ENCODE measurements around the gene TMEM267. TPM values are rescaled to one million over a fixed set of nuclear protein-coding genes. Genes with fewer than 3 reads are reported as not detected.
A peak's percentile ranks its signal among the peaks of the same experiment; 100 is the strongest.

Gene TMEM267
- total RNA-seq, 1 experiment from 2014 or later, result 19.5 TPM

- Mint-ChIP-seq H3K27ac (ENCODE audit: low read depth, unreplicated experiment) (no peak overlapping the region), H3K4me3 (ENCODE audit: unreplicated experiment) (no peak overlapping the region), H3K4me1 (ENCODE audit: insufficient read depth, unreplicated experiment) (peaks cover 36% of the 10 kb centered on the region), H3K27me3 (ENCODE audit: insufficient read depth, unreplicated experiment) (no peaks in the 10 kb centered on the region), H3K36me3 (ENCODE audit: insufficient read depth, unreplicated experiment) (no peaks in the 10 kb centered on the region), H3K9me3 (ENCODE audit: unreplicated experiment) (no peaks in the 10 kb centered on the region)
- ChIA-PET POLR2A (interaction anchor here (0.7 to 3.5 kb wide), 10 partner anchors 11 to 82 kb away, joined by 3 to 20 read pairs (median 4); partner anchors contain the start of genes C5orf34 and TMEM267), CTCF (interaction anchor here (0.6 to 1.5 kb wide), 6 partner anchors 8 to 51 kb away, joined by 3 to 8 read pairs (median 6); partner anchors contain the start of gene TMEM267)
- no peak for DNase-seq (ENCODE audit: unreplicated experiment)
- no TSS peak for BruUV-seq (replicated peaks)
- intact Hi-C loops (cut with micrococcal nuclease), result loop anchor here (2.0 kb wide), 1 partner anchor 49 kb away; the partner anchor contains the start of gene TMEM267
- no peak for TF ChIP-seq CTCF (IDR thresholded peaks at IDR 0.05; ENCODE audit: unreplicated experiment)
These were observed 50.3 kb downstream of the TMEM267 start for GRCh38 chr5:43433382-43433781.

- TF ChIP-seq CTCF (IDR thresholded peaks at IDR 0.05; ENCODE audit: unreplicated experiment), result no peak
- DNase-seq (ENCODE audit: unreplicated experiment), result peak; percentile 99
- peak overlapping the region; percentile 28 for H3K4me3 Mint-ChIP-seq (ENCODE audit: unreplicated experiment)
- intact Hi-C loops (cut with micrococcal nuclease), result loop anchor here (2.0 kb wide), 1 partner anchor 50 kb away; the partner anchor contains the start of gene TMEM267
- H3K4me1 Mint-ChIP-seq (ENCODE audit: insufficient read depth, unreplicated experiment), result peaks cover 42% of the 10 kb centered on the region
- BruUV-seq (replicated peaks), result no TSS peak
- peak overlapping the region; percentile 53 for H3K27ac Mint-ChIP-seq (ENCODE audit: low read depth, unreplicated experiment)
- H3K9me3 Mint-ChIP-seq (ENCODE audit: unreplicated experiment), result no peaks in the 10 kb centered on the region
- H3K27me3 Mint-ChIP-seq (ENCODE audit: insufficient read depth, unreplicated experiment), result no peaks in the 10 kb centered on the region
- H3K36me3 Mint-ChIP-seq (ENCODE audit: insufficient read depth, unreplicated experiment), result no peaks in the 10 kb centered on the region
- POLR2A ChIA-PET, result interaction anchor here (0.7 to 3.5 kb wide), 10 partner anchors 11 to 82 kb away, joined by 3 to 20 read pairs (median 4); partner anchors contain the start of genes C5orf34 and TMEM267
- CTCF ChIA-PET, result interaction anchor here (0.6 to 1.5 kb wide), 5 partner anchors 8 to 52 kb away, joined by 3 to 8 read pairs (median 7); partner anchors contain the start of gene TMEM267
These were observed 50.9 kb downstream of the TMEM267 start for GRCh38 chr5:43432486-43433375.

- Mint-ChIP-seq H3K27me3 (ENCODE audit: insufficient read depth, unreplicated experiment) (no peaks in the 10 kb centered on the region), H3K27ac (ENCODE audit: low read depth, unreplicated experiment) (peak overlapping the region; percentile 84), H3K9me3 (ENCODE audit: unreplicated experiment) (no peaks in the 10 kb centered on the region), H3K4me3 (ENCODE audit: unreplicated experiment) (no peak overlapping the region), H3K4me1 (ENCODE audit: insufficient read depth, unreplicated experiment) (peaks cover 58% of the 10 kb centered on the region), H3K36me3 (ENCODE audit: insufficient read depth, unreplicated experiment) (no peaks in the 10 kb centered on the region)
- intact Hi-C loops (cut with micrococcal nuclease), result no loop called here
- DNase-seq (ENCODE audit: unreplicated experiment), result peak; percentile 70
- no peak for TF ChIP-seq CTCF (IDR thresholded peaks at IDR 0.05; ENCODE audit: unreplicated experiment)
- POLR2A ChIA-PET, result interaction anchor here (0.8 to 7.0 kb wide), 6 partner anchors 9 to 388 kb away, joined by 3 to 113 read pairs (median 6); partner anchors contain the start of genes C5orf34, HMGCS1 and TMEM267
- BruUV-seq (replicated peaks), result no TSS peak
- CTCF ChIA-PET, result interaction anchor here (0.6 to 2.9 kb wide), 7 partner anchors 18 to 343 kb away, joined by 3 to 26 read pairs (median 4); partner anchors contain the start of genes CCL28 and TMEM267
These were observed 54.0 kb downstream of the TMEM267 start for GRCh38 chr5:43429706-43430105.

GRCh38 chr5:43429016-43429415, 54.6 kb downstream of the TMEM267 start:
- POLR2A ChIA-PET, result interaction anchor here (0.6 to 7.0 kb wide), 10 partner anchors 8 to 571 kb away, joined by 3 to 113 read pairs (median 4); partner anchors contain the start of genes C5orf34, HMGCS1 and TMEM267
- H3K27me3 Mint-ChIP-seq (ENCODE audit: insufficient read depth, unreplicated experiment), result no peaks in the 10 kb centered on the region
- DNase-seq (ENCODE audit: unreplicated experiment), result no peak
- H3K4me1 Mint-ChIP-seq (ENCODE audit: insufficient read depth, unreplicated experiment), result peaks cover 58% of the 10 kb centered on the region
- H3K9me3 Mint-ChIP-seq (ENCODE audit: unreplicated experiment), result no peaks in the 10 kb centered on the region
- CTCF ChIA-PET, result interaction anchor here (0.6 to 2.9 kb wide), 7 partner anchors 17 to 870 kb away, joined by 3 to 26 read pairs (median 4); partner anchors contain the start of genes CCL28 and TMEM267
- H3K4me3 Mint-ChIP-seq (ENCODE audit: unreplicated experiment), result no peak overlapping the region
- no peaks in the 10 kb centered on the region for H3K36me3 Mint-ChIP-seq (ENCODE audit: insufficient read depth, unreplicated experiment)
- no peak for TF ChIP-seq CTCF (IDR thresholded peaks at IDR 0.05; ENCODE audit: unreplicated experiment)
- no TSS peak for BruUV-seq (replicated peaks)
- intact Hi-C loops (cut with micrococcal nuclease), result no loop called here
- H3K27ac Mint-ChIP-seq (ENCODE audit: low read depth, unreplicated experiment), result peak overlapping the region; percentile 84

Data from MCF 10A (cell line).